Measurements from ENCODE around the gene CDK10.
A peak's percentile ranks its signal among the peaks of the same experiment; 100 is the strongest.
"Not testable (repeated sequence)": the region's sequence is repeated elsewhere in the genome, so short reads cannot be mapped to it uniquely, and the experiment has no call there.

The CDK10 gene

GRCh38 chr16:89696670-89697128, 10.2 kb downstream of the CDK10 start:
- no peak overlapping the region for H3K4me3 ChIP-seq (ENCODE audit: low read depth, low read length)
- DNase-seq (ENCODE audit: low read depth) = no peak
- TF ChIP-seq CTCF (IDR thresholded peaks at IDR 0.05; ENCODE audit: low read depth, low read length, missing control alignments) = no peak

- DNase-seq (ENCODE audit: low read depth) = no peak
- no peak for TF ChIP-seq CTCF (IDR thresholded peaks at IDR 0.05; ENCODE audit: low read depth, low read length, missing control alignments)
These were observed 10.7 kb downstream of the CDK10 start for GRCh38 chr16:89697161-89697615.

GRCh38 chr16:89697616-89698331, 11.3 kb downstream of the CDK10 start:
- no peak overlapping the region for H3K4me3 ChIP-seq (ENCODE audit: low read depth, low read length)
- DNase-seq (ENCODE audit: low read depth) = no peak
- no peak for TF ChIP-seq CTCF (IDR thresholded peaks at IDR 0.05; ENCODE audit: low read depth, low read length, missing control alignments)

More at GRCh38 chr16:89697161-89697615, 10.7 kb downstream of the CDK10 start:
- H3K4me3 ChIP-seq (ENCODE audit: low read depth, low read length) = no peak overlapping the region

GRCh38 chr16:89698717-89699116, 12.2 kb downstream of the CDK10 start:
- not testable (repeated sequence) for DNase-seq (ENCODE audit: low read depth); H3K4me3 ChIP-seq (ENCODE audit: low read depth, low read length)

GRCh38 chr16:89699629-89700099, 13.2 kb downstream of the CDK10 start:
- H3K4me3 ChIP-seq (ENCODE audit: low read depth, low read length); DNase-seq (ENCODE audit: low read depth): not testable (repeated sequence)

GRCh38 chr16:89700100-89700648, 13.7 kb downstream of the CDK10 start:
- peak; percentile 67 for TF ChIP-seq CTCF (IDR thresholded peaks at IDR 0.05; ENCODE audit: low read depth, low read length, missing control alignments)
- H3K4me3 ChIP-seq (ENCODE audit: low read depth, low read length) = peak overlapping the region; percentile 64
- peak; percentile 92 for DNase-seq (ENCODE audit: low read depth)

- H3K4me3 ChIP-seq (ENCODE audit: low read depth, low read length) = peak overlapping the region; percentile 64
- DNase-seq (ENCODE audit: low read depth) = no peak
- peak; percentile 29 for TF ChIP-seq CTCF (IDR thresholded peaks at IDR 0.05; ENCODE audit: low read depth, low read length, missing control alignments)
These were observed 14.3 kb downstream of the CDK10 start for GRCh38 chr16:89700649-89701424.

All from GM12864 (cell line).